ENCODE results near the gene KCNN1. TPM values are rescaled to one million over a fixed set of nuclear protein-coding genes. Genes with fewer than 3 reads are reported as not detected.

The KCNN1 gene
- polyA plus RNA-seq, 1 donor from 2014 or later: 9.9 TPM

GRCh38 chr19:17977488-17977887, 10.6 kb downstream of the KCNN1 start:
- H3F3A ChIP-seq (ENCODE audit: insufficient read depth, low read length, poor library complexity, severe bottlenecking): no peaks in the 10 kb centered on the region

GRCh38 chr19:17981611-17982010, 14.7 kb downstream of the KCNN1 start:
- H2AFZ ChIP-seq (ENCODE audit: low read depth, low read length): no peak overlapping the region
- no peaks in the 10 kb centered on the region for H4K20me1 ChIP-seq (ENCODE audit: insufficient read depth)
- H3K9me2 ChIP-seq (ENCODE audit: insufficient read depth, low read length): no peaks in the 10 kb centered on the region
- no peaks in the 10 kb centered on the region for H3K79me2 ChIP-seq (replicated peaks; ENCODE audit: insufficient read depth, low read length)
- no peaks in the 10 kb centered on the region for H3K36me3 ChIP-seq (ENCODE audit: insufficient read depth, low read length)
- H3K4me2 ChIP-seq (ENCODE audit: low read length): no peak overlapping the region
- H3K9ac ChIP-seq (ENCODE audit: low read length): no peak overlapping the region
- H3K9me3 ChIP-seq (ENCODE audit: low read length): no peaks in the 10 kb centered on the region
- H3K4me3 ChIP-seq (ENCODE audit: low read length): no peak overlapping the region
- no peaks in the 10 kb centered on the region for H3K27me3 ChIP-seq (ENCODE audit: insufficient read depth, low read depth, low read length)
- H3F3A ChIP-seq (ENCODE audit: insufficient read depth, low read length, poor library complexity, severe bottlenecking): no peaks in the 10 kb centered on the region
- H3K27ac ChIP-seq (ENCODE audit: low read length): no peak overlapping the region
- TF ChIP-seq SMC3 (conservative IDR thresholded peaks at IDR 0.05; ENCODE audit: poor library complexity) (no peak), CTCF (IDR thresholded peaks at IDR 0.05; ENCODE audit: poor library complexity, severe bottlenecking) (no peak), REST (IDR thresholded peaks at IDR 0.05; ENCODE audit: borderline replicate concordance) (no peak), EP300 (conservative IDR thresholded peaks at IDR 0.05; ENCODE audit: poor library complexity, severe bottlenecking) (no peak), EZH2 (IDR thresholded peaks at IDR 0.05; ENCODE audit: borderline replicate concordance, insufficient read depth, low read length, poor library complexity, severe bottlenecking) (no peak), MXI1 (conservative IDR thresholded peaks at IDR 0.05; ENCODE audit: poor library complexity, severe bottlenecking) (no peak)

More at GRCh38 chr19:17977488-17977887, 10.6 kb downstream of the KCNN1 start:
- H3K9me3 ChIP-seq (ENCODE audit: low read length): no peaks in the 10 kb centered on the region
- H3K9ac ChIP-seq (ENCODE audit: low read length): no peak overlapping the region
- no peaks in the 10 kb centered on the region for H3K79me2 ChIP-seq (replicated peaks; ENCODE audit: insufficient read depth, low read length)
- H3K4me2 ChIP-seq (ENCODE audit: low read length): no peak overlapping the region
- H4K20me1 ChIP-seq (ENCODE audit: insufficient read depth): no peaks in the 10 kb centered on the region
- H2AFZ ChIP-seq (ENCODE audit: low read depth, low read length): no peak overlapping the region
- no peak overlapping the region for H3K4me3 ChIP-seq (ENCODE audit: low read length)
- no peak overlapping the region for H3K27ac ChIP-seq (ENCODE audit: low read length)
- H3K27me3 ChIP-seq (ENCODE audit: insufficient read depth, low read depth, low read length): no peaks in the 10 kb centered on the region
- TF ChIP-seq EP300 (conservative IDR thresholded peaks at IDR 0.05; ENCODE audit: poor library complexity, severe bottlenecking) (no peak), TAF1 (IDR thresholded peaks at IDR 0.05; ENCODE audit: low read depth) (no peak), MXI1 (conservative IDR thresholded peaks at IDR 0.05; ENCODE audit: poor library complexity, severe bottlenecking) (no peak), EZH2 (IDR thresholded peaks at IDR 0.05; ENCODE audit: borderline replicate concordance, insufficient read depth, low read length, poor library complexity, severe bottlenecking) (no peak), REST (IDR thresholded peaks at IDR 0.05; ENCODE audit: borderline replicate concordance) (no peak), CTCF (IDR thresholded peaks at IDR 0.05; ENCODE audit: poor library complexity, severe bottlenecking) (no peak), SMC3 (conservative IDR thresholded peaks at IDR 0.05; ENCODE audit: poor library complexity) (no peak), RAD21 (conservative IDR thresholded peaks at IDR 0.05) (no peak), POLR2AphosphoS5 (IDR thresholded peaks at IDR 0.05) (no peak)
- no peaks in the 10 kb centered on the region for H3K36me3 ChIP-seq (ENCODE audit: insufficient read depth, low read length)
- H3K9me2 ChIP-seq (ENCODE audit: insufficient read depth, low read length): no peaks in the 10 kb centered on the region

Data from neural cell (in vitro differentiated cells).